NCI-H1048 (cell line): ENCODE data around the gene HECA.
A peak's percentile ranks its signal among the peaks of the same experiment; 100 is the strongest.
"Not testable (repeated sequence)": the region's sequence is repeated elsewhere in the genome, so short reads cannot be mapped to it uniquely, and the experiment has no call there.

Experiments used
- DNase-seq: peaks from one replicate; lab custom pipeline; 2025; lab: John Stamatoyannopoulos, UW

Gene HECA

GRCh38 chr6:139219271-139219729 is 84.4 kb downstream of the HECA start:
- DNase-seq = peak; percentile 80

GRCh38 chr6:139219746-139220145 is 84.9 kb downstream of the HECA start:
- DNase-seq = no peak

GRCh38 chr6:139228387-139228786 is 93.5 kb downstream of the HECA start:
- DNase-seq = not testable (repeated sequence)
